HG03097 (cell line): Measurements from ENCODE around the gene INSM1.

Experiments
- ATAC-seq: cut with Tn5 transposase; IDR thresholded peaks from one replicate; pipeline ENCODE4 v1.9.1; 2021; ENCODE audit not compliant: unreplicated experiment, low FRiP score

Gene INSM1

DNA sequence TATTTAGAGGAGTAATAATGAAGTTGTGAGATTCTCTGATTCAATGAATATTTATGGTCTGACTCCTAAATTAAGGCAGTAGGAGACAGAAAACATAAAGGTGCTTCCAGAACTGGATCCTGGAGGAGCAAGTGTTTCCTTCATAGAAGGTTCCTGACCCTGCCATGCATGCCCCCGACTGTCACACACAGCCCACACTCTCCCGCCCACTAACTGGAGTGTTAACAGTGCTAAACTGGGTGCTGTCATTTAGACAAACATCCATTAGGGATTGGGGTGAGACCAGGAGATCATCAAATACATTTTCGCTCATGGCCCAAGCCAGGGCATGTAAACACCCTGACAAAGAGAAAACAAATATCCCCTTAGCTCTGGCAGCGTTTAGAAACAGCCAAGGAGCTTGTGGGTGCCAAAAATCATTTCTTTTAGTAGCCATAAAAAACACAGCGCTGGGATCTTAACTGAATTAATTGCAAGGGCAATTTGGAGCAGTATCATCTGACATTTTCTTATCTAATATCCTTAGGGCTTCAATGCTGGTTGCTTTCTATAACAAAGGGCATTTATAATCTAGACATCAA, 46.8 kb downstream of the INSM1 start:
- ATAC-seq: no peak

GRCh38 chr20:20415321-20415720, 47.4 kb downstream of the INSM1 start:
- no peak for ATAC-seq

DNA sequence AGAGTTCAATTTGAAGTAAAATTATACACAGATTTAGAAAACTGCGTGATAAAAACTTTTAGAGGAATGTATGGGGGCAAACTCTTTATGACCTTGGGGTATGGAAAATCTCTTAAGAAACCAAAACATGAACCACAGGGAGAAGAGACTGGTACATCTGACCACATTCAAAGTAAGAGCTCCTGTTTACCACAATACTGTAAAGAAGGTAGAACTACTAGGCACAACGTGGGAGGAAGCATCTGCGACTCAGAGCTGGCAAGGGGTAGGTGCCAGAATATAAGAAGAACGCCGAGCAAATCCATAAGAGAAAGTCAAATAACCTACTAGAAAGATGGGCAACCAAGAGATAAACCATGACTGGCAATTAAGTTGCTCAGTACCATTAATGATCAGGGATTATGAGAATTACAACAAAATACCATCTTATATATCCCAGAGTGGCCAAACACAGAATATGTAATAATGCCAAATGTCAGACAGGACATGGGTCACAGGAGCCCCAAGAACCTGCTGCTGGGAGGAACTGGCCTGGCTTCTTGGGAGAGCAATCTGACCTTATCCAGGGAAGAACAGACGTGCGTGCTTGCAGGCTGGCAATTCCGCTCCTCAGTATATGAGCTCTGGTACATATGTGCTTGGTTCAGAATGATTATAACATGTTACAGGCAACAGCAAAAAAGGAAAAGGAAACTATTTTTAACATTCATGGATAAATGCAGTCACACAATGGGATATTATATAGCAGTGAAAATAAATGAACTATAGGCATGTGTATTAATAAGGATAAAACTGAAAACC, 50.2 kb downstream of the INSM1 start:
- ATAC-seq: no peak
